HG03159 (cell line): ENCODE data around the gene RACK1.

ENCODE experiments used
- ATAC-seq: cut with Tn5 transposase; IDR thresholded peaks from one replicate; pipeline ENCODE4 v1.9.1; 2021; ENCODE audit warnings: mild to moderate bottlenecking, moderate library complexity; ENCODE audit not compliant: unreplicated experiment

Gene RACK1

DNA sequence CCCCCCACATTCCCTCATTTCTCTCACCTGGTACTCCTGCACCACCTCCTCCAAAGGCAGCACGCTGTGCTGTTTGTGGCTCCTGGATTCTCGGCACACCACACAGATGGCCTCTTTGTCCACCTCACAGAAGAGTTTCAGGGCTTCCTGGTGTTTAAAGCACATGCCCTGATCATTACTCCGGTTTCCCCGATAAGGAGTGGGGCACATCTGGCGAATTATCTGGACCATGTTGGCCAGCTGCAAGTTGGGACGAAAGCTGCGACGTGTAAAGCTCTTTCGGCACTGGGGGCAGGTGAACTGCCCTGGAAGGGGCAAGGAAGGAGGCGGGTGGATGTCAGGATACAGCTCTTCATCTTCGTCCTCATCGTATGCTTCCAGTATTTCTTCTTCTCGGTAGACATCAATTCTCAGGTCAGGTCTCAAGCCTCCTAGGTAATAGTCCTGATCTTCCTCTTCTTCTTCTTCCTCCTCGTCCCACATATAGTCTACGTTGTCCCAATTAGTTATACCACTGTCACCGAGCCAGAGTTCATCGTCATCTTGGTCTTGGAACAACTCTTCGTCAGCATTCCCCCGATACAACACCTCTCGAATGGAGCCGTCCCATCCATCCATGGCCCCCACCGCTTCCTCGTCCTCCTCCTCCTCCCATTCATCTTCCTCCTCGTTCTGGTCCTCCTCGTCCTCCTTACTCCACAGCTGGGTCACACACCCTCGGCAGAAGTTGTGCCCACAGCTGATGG, 16.4 kb upstream of the RACK1 start:
- no peak for ATAC-seq

DNA sequence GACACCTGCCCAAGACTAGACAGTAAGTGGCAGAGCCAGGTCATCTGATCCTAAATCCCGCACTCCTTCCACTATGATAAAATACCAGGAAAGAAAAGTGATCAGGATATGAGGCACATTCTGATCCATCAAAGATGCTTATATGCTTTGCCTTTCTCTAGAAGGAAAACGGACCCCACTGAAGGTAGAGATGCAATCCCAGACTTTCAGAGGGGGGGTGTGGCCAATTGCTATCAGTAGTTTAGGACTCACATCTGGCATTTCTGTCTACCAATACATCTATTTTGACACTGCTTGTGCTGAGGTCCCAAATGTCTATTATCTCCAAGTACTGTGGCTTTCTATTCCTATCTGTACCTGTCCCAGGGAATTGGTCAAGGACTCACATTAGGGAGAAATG, 15.6 kb upstream of the RACK1 start:
- ATAC-seq: no peak

- ATAC-seq: no peak
These were observed 14.9 kb upstream of the RACK1 start for GRCh38 chr5:181258576-181258975.

DNA sequence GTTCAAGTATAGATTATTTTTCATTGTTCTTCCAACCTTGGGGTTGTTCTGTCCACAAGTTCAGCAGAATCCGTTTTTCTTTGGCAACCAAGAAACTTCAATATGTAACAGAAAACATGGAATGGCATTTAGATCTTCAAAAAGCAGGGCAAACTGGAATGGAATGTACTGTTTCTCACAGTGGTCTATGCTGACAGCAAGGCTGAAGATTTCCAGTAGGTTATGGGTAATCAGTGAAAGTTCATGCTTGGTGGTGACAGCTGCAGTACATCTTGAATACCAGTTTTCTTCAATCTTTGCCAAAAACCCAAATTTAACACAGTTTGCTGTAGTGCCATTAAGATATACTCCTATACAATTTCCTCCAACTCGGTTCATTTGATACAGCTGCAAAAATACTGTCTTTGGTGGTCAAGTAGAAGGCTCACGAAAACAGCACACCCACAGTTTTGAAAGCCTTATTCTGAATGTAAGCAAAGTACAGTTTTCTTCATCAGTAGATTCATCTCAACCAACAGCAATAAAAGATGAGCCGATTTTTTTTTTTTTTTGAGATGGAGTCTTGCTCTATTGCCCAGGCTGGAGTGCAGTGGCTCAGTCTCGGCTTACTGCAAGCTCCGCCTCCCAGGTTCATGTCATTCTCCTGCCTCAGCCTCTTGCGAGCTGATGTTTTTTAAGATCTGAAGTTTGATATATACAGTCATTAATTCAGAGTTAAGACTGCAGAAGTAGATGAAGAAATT, 12.3 kb upstream of the RACK1 start:
- ATAC-seq: no peak

GRCh38 chr5:181255276-181255675, 11.6 kb upstream of the RACK1 start:
- ATAC-seq: no peak

- ATAC-seq: no peak
These were observed 4.6 kb upstream of the RACK1 start for GRCh38 chr5:181248277-181248676.

DNA sequence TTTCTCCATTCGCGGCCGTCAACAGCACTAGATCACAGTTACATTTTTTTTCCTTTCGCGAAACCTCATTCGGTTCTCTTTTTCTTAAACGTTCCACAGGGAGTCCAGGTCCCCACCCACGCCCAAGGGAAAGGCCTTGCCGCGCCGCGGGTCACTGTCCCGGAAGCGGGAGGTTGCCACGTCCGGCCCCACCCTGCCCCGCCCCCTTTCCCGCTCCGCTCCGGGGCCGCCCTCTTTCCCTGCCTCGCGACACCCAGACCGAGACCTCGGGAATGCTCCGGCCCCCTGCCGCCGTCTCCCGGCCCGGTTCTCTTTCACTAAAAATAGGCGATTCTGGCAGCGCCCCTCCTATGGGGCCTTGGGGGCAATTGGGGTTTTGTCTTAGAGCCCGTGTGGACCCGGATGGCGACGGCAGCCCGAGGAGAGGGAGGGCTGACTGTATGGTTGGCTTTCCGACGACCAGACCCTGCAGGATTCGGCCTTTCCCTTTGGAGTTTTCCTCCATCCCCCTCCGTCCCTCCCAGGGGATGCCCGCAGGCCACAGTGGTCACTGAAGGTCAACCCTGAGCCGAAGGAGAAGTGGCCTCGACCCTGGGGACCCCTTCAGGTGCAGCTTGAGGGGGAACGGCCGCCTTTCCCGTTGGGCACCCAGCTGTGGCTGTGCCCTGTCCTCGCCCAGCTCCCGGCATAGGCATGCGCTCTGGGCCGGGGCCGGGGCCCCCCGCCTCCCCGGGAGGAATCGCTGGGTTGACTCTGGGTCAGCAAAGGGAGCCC, 2.8 kb upstream of the RACK1 start:
- peak; percentile 38 for ATAC-seq

DNA sequence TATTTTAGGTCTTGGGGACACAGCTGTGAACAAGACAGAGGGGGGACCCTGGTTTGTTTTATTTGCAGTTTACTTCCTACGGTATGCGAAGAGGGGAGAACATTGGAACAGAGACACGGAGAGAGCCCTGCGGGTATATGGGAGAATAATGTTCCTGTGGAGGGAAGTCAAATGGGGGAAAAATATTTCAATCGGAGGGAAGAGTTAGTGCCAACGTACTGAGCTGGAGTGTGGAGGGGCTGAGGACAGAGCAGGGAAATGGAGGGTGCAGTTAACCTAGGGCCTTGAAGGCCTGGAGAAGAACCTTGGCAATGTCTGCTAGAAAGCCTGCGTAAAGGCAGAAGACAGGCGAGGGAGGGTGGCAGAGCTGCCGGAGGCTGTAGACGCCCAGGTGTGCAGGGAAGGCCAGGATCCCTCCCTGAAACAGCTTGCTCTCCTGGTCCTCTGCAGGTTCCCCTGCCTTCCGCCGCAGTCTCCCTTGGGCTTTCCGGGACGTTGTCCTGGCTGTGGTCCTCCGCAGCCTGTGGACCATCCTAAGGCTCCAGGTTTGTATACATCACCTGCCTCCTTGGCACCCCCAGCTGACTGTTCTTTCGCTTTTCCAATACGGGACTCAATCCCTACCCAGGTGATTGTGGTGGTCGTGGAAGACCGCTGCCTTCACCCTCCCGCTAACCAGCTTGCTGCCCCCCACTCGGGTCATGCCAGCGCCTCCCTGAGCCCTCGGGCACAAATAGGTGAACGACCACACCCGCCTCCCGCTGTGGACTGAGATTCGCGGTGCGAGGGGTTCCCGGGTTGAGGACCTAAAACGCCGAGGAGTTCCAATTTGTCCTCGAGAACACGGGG, 1.9 kb upstream of the RACK1 start:
- no peak for ATAC-seq

- peak; percentile 2 for ATAC-seq
These were observed 615 bp downstream of the RACK1 start for GRCh38 chr5:181243018-181243563.

DNA sequence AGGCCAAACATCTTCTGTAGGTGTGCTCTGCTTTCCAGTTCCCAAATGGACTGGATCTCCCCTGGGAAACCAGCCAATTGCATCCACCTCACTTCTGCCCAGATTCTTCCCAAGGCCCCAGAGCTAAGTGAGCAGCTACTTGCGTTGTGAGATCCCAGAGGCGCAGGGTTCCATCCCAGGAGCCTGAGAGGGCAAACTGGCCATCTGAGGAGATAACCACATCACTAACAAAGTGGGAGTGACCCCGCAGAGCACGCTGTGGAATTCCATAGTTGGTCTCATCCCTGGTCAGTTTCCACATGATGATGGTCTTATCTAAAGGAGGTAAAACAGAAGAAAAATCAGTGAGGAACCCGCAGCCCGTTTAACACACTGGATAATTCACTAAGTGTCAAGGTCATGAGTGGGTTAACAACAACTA, 1.7 kb downstream of the RACK1 start:
- ATAC-seq: no peak

- ATAC-seq: no peak
These were observed 2.2 kb downstream of the RACK1 start for GRCh38 chr5:181241393-181241975.

DNA sequence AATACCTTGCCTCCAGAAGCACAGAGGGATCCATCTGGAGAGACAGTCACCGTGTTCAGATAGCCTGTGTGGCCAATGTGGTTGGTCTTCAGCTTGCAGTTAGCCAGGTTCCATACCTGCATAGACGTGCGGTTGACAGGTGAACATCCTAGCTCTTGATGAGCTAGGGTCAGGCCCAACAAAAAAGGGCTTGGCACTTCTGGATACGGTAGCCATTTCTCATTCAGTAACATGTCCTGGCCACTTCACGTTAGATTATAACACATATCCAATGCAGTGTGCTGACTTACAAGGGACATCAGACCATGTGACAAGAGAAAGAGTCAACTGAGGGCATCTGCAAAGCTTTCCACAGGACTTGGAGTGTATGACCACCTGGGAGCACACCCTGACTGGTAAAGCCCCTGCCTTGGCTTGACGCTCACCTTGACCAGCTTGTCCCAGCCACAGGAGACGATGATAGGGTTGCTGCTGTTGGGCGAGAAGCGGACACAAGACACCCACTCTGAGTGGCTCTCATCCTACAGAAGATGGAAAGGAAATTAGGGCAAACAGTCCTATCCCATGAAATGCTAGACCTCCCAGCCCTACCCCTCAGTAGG, 4.5 kb downstream of the RACK1 start:
- no peak for ATAC-seq

GRCh38 chr5:181237729-181238385, 5.8 kb downstream of the RACK1 start:
- no peak for ATAC-seq

DNA sequence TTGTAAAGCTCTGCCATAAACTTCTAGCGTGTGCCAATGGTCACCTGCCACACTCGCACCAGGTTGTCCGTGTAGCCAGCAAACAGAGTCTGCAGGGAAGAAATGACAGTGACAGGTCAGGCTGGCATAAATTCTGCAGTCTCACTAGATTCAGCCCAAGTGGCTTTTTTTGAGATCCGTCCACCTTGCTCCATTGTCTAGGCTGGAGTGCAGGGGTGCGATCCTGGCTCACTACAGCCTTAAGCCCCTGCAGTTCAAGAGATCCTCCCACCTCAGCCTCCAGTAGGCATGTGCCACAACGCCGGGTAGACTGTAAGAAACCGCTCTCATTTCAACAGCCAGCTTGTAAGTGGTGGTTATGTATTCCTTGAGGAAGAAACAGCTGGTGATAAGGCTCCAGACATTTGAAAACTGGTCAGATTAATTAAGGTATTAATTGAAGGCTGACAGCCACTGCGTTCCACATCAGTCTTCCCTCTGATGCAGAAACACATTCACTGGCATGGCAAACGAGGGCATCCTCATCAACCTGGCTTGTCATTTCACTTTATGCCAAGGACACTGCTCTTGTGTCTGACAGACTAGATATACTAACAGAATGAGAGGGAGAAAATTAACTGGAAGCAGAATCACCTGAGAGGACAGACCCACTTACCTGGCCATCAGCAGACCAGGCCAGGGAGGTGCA, 6.6 kb downstream of the RACK1 start:
- no peak for ATAC-seq

- ATAC-seq: no peak
These were observed 7.2 kb downstream of the RACK1 start for GRCh38 chr5:181236471-181236870.

DNA sequence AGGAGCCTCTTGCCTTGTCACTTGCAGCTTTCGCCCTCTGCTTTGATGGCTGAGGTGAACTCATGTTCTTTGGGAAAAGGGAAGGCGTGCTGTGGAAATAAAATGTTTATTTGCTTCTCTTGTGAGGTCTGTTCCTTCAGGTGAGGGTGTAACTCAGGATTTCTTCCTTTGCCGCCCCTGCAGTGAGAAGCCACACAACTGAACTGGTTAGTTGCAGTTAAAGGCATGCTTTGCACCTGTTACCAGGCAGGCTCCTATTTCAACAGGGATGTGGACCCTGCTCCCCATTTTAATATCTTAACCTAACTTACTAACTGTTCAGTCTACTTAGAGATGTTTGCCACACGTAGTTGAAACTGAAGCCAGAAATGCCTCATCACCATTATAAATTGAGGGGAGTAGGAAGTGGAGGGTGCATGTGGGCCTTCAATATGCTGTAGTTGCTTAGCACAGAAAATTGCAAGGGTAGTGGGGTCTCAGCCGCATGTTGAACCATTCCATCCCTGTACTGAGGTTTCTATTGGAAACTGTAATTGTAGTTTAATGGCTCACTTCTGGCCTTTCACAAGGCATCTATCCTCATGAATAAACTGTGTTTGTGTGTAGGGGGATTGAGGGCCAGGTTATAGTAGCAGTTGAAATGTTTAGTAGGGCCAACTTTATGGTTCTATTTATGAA, 7.9 kb downstream of the RACK1 start:
- no peak for ATAC-seq

- no peak for ATAC-seq
These were observed 8.4 kb downstream of the RACK1 start for GRCh38 chr5:181235323-181235688.
